Esophagus squamous epithelium (tissue), 4 donors: Measurements from ENCODE around the gene STK4.

Experiments
- POLR2A ChIP-seq, 4 donors: fragments of 450-650 bp; IDR thresholded peaks; one replicate each; pipeline ENCODE4 v1.6.1; 2017; ENCODE audit warnings: antibody characterized with exemption in 4 of 4, mild to moderate bottlenecking in 4 of 4, moderate library complexity in 3 of 4
- TF ChIP-seq, protein P1 (sequence below), 6 experiments: fragments of 450-650 bp in 4 of 6; fragments of 200-600 bp in 2 of 6; sonication (generic) in 2 of 6; IDR thresholded peaks; one replicate each; pipeline ENCODE4 v1.5.1; 2016 to 2019; ENCODE audit warnings: antibody characterized with exemption in 6 of 6, mild to moderate bottlenecking in 4 of 6, moderate library complexity in 4 of 6

DNA sequence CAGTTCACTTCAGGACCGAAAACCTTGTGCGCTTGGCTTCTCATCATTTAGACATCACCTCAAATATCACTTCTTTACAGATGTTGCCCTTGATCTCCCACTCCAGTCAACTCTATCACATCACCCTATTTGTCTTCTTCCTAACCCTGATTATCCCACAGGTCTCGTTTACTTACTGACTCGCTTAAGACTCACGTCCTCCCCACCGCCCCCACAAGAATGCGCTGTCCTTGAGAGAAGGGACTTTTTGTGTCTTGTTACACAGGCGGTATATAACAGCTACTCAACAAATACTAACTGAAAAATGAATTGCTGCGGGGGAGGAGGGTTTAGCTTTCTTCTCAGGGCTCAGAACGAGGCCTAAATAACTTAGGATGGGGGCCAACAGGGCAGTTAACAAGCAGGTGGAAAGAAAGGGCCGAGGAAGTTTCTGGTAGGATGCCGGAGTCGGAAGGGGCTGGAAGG lies 6.6 kb upstream of the STK4 start:
- TF ChIP-seq POLR2A (IDR thresholded peaks at IDR 0.05): no peak
- TF ChIP-seq, protein P1, sequence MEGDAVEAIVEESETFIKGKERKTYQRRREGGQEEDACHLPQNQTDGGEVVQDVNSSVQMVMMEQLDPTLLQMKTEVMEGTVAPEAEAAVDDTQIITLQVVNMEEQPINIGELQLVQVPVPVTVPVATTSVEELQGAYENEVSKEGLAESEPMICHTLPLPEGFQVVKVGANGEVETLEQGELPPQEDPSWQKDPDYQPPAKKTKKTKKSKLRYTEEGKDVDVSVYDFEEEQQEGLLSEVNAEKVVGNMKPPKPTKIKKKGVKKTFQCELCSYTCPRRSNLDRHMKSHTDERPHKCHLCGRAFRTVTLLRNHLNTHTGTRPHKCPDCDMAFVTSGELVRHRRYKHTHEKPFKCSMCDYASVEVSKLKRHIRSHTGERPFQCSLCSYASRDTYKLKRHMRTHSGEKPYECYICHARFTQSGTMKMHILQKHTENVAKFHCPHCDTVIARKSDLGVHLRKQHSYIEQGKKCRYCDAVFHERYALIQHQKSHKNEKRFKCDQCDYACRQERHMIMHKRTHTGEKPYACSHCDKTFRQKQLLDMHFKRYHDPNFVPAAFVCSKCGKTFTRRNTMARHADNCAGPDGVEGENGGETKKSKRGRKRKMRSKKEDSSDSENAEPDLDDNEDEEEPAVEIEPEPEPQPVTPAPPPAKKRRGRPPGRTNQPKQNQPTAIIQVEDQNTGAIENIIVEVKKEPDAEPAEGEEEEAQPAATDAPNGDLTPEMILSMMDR (IDR thresholded peaks at IDR 0.05): peak in 1 of 6 experiments; percentile 3
